ENCODE results near the gene MT1X. TPM values are rescaled to one million over a fixed set of nuclear protein-coding genes. Genes with fewer than 3 reads are reported as not detected.

The MT1X gene
- total RNA-seq (2021) (18.9 and 41.2 TPM in 2 replicates), Bru-seq, nascent RNA (percentile 53 among the genes with signal in this experiment), BruChase-seq, experiment 1, labeled RNA remaining after a 2-hour chase (percentile 59 among the genes with signal in this experiment), BruChase-seq, experiment 2, labeled RNA remaining after a 6-hour chase (percentile 81 among the genes with signal in this experiment)
- long read RNA-seq, transcript MT1X-201 (3 exons, 450 nt), result major isoform, 28 of 33 reads
- long read RNA-seq, partial matches to known transcripts, result 0 of 33 reads
- long read RNA-seq, other reads (novel, unspliced or antisense), result 2 of 33 reads

- DNase-seq, result peak; percentile 73 to 91
- CTCF ChIA-PET, result no interaction called here
These were observed at the start of gene MT1X for GRCh38 chr16:56681939-56682702. TSS of gene MT1X (plus strand) at chr16:56682470. CDS start at chr16:56682541, 71 bp downstream.

GRCh38 chr16:56632848-56633365, 49.4 kb upstream of the MT1X start:
- Histone ChIP-seq H3K9me3 (ENCODE audit: insufficient read depth, low read depth) (no peaks in the 10 kb centered on the region), H4K20me1 (ENCODE audit: insufficient read depth) (no peaks in the 10 kb centered on the region), H3K4me3 (no peak overlapping the region), H3K27me3 (ENCODE audit: insufficient read depth, low read depth) (no peaks in the 10 kb centered on the region), H3K27ac (no peak overlapping the region), H3K36me3 (ENCODE audit: low read depth) (no peaks in the 10 kb centered on the region), H3F3A (ENCODE audit: insufficient read depth, low read depth) (peaks cover 3% of the 10 kb centered on the region; the same call in 1 of the 2 replicates), H3K9me2 (ENCODE audit: insufficient read depth) (no peaks in the 10 kb centered on the region), H3K4me2 (no peak overlapping the region), H3K4me1 (replicated peaks; ENCODE audit: insufficient read depth) (peaks cover 14% of the 10 kb centered on the region), H2AFZ (no peak overlapping the region), H3K79me2 (ENCODE audit: low read depth) (no peaks in the 10 kb centered on the region)
- POLR2A ChIA-PET (ENCODE audit: unreplicated experiment), result no interaction called here
- DNase-seq, result no peak
- no TSS peak for BruUV-seq (replicated peaks)
- CTCF ChIA-PET, result no interaction called here
- intact Hi-C loops (cut with micrococcal nuclease; ENCODE audit: unreplicated experiment), result no loop called here
- no peak for TF ChIP-seq EZH2 (IDR thresholded peaks at IDR 0.05; ENCODE audit: low read depth)
- TF ChIP-seq CTCF (conservative IDR thresholded peaks at IDR 0.05), result no peak

More at GRCh38 chr16:56681939-56682702, at the start of gene MT1X:
- Histone ChIP-seq H3K9me2 (ENCODE audit: insufficient read depth) (no peaks in the 10 kb centered on the region), H3K4me2 (peak within 1 kb of the TSS; percentile 99), H3K36me3 (ENCODE audit: low read depth) (no peaks in the 10 kb centered on the region), H3K27me3 (ENCODE audit: insufficient read depth, low read depth) (no peaks in the 10 kb centered on the region), H4K20me1 (ENCODE audit: insufficient read depth) (no peaks in the 10 kb centered on the region), H2AFZ (peak within 1 kb of the TSS; percentile 77), H3K9me3 (ENCODE audit: insufficient read depth, low read depth) (peaks cover 6% of the 10 kb centered on the region; the same call in 1 of the 2 replicates), H3K27ac (no peak within 1 kb of the TSS), H3F3A (ENCODE audit: insufficient read depth, low read depth) (peaks cover 29% of the 10 kb centered on the region), H3K79me2 (ENCODE audit: low read depth) (no peaks in the 10 kb centered on the region), H3K4me1 (replicated peaks; ENCODE audit: insufficient read depth) (peaks cover 36% of the 10 kb centered on the region), H3K4me3 (peak within 1 kb of the TSS; percentile 79)
- no peak for TF ChIP-seq CTCF (conservative IDR thresholded peaks at IDR 0.05)
- no peak for TF ChIP-seq EZH2 (IDR thresholded peaks at IDR 0.05; ENCODE audit: low read depth)
- intact Hi-C loops (cut with micrococcal nuclease; ENCODE audit: unreplicated experiment), result loop anchor here (1.0 to 5.0 kb wide), 3 partner anchors 25 to 75 kb away; partner anchors contain the start of gene MT1F
- no TSS peak for BruUV-seq (replicated peaks)
- POLR2A ChIA-PET (ENCODE audit: unreplicated experiment), result interaction anchor here (0.6 kb wide), 1 partner anchor 26 kb away, joined by 4 read pairs; no protein-coding TSS in a partner anchor

GRCh38 chr16:56633535-56633934, 48.7 kb upstream of the MT1X start:
- peaks cover 14% of the 10 kb centered on the region for H3K4me1 ChIP-seq (replicated peaks; ENCODE audit: insufficient read depth)
- H3K9me3 ChIP-seq (ENCODE audit: insufficient read depth, low read depth), result no peaks in the 10 kb centered on the region
- intact Hi-C loops (cut with micrococcal nuclease; ENCODE audit: unreplicated experiment), result no loop called here
- no TSS peak for BruUV-seq (replicated peaks)
- no peaks in the 10 kb centered on the region for H3K27me3 ChIP-seq (ENCODE audit: insufficient read depth, low read depth)
- no peaks in the 10 kb centered on the region for H3K9me2 ChIP-seq (ENCODE audit: insufficient read depth)
- POLR2A ChIA-PET (ENCODE audit: unreplicated experiment), result no interaction called here
- no peaks in the 10 kb centered on the region for H3K36me3 ChIP-seq (ENCODE audit: low read depth)
- H4K20me1 ChIP-seq (ENCODE audit: insufficient read depth), result no peaks in the 10 kb centered on the region
- H3K79me2 ChIP-seq (ENCODE audit: low read depth), result no peaks in the 10 kb centered on the region
- TF ChIP-seq CTCF (conservative IDR thresholded peaks at IDR 0.05), result no peak
- no peak for TF ChIP-seq EZH2 (IDR thresholded peaks at IDR 0.05; ENCODE audit: low read depth)
- no peak for DNase-seq
- H3K4me3 ChIP-seq, result no peak overlapping the region
- CTCF ChIA-PET, result no interaction called here
- peaks cover 3% of the 10 kb centered on the region; the same call in 1 of the 2 replicates for H3F3A ChIP-seq (ENCODE audit: insufficient read depth, low read depth)
- no peak overlapping the region for H3K27ac ChIP-seq
- no peak overlapping the region for H2AFZ ChIP-seq
- no peak overlapping the region for H3K4me2 ChIP-seq
